ENCODE measurements around the gene MARCHF9. TPM values are rescaled to one million over a fixed set of nuclear protein-coding genes. Genes with fewer than 3 reads are reported as not detected.
A peak's percentile ranks its signal among the peaks of the same experiment; 100 is the strongest.

The MARCHF9 gene
- total RNA-seq, 1 donor from 2014 or later = 21.2 TPM

GRCh38 chr12:57740656-57741412, 14.1 kb upstream of the MARCHF9 start:
- Histone ChIP-seq H3K9me3 (no peaks in the 10 kb centered on the region), H3K27me3 (peaks cover 45% of the 10 kb centered on the region), H3K36me3 (no peaks in the 10 kb centered on the region), H3K27ac (no peak overlapping the region), H3K4me3 (peak overlapping the region; percentile 46), H3K4me1 (peaks cover 10% of the 10 kb centered on the region)
- intact Hi-C loops (cut with DNase I) = no loop called here
- DNase-seq (no peak), ATAC-seq (peak; percentile 2)
- no peak for TF ChIP-seq CTCF (IDR thresholded peaks at IDR 0.05)

GRCh38 chr12:57741413-57741789, 13.5 kb upstream of the MARCHF9 start:
- H3K4me3 ChIP-seq = peak overlapping the region; percentile 46
- DNase-seq = no peak
- H3K36me3 ChIP-seq = no peaks in the 10 kb centered on the region
- no peak for TF ChIP-seq CTCF (IDR thresholded peaks at IDR 0.05)
- no peaks in the 10 kb centered on the region for H3K9me3 ChIP-seq
- H3K27me3 ChIP-seq = peaks cover 41% of the 10 kb centered on the region
- no peak for ATAC-seq
- intact Hi-C loops (cut with DNase I) = no loop called here
- peak overlapping the region; percentile 39 for H3K27ac ChIP-seq
- H3K4me1 ChIP-seq = peaks cover 14% of the 10 kb centered on the region

GRCh38 chr12:57741844-57742738, 12.8 kb upstream of the MARCHF9 start:
- DNase-seq = peak; percentile 77
- H3K4me1 ChIP-seq = peaks cover 14% of the 10 kb centered on the region
- H3K27ac ChIP-seq = peak overlapping the region; percentile 39
- TF ChIP-seq CTCF (IDR thresholded peaks at IDR 0.05) = peak; percentile 17
- H3K4me3 ChIP-seq = peak overlapping the region; percentile 46
- peak; percentile 34 for ATAC-seq
- H3K9me3 ChIP-seq = no peaks in the 10 kb centered on the region
- H3K36me3 ChIP-seq = peaks cover 4% of the 10 kb centered on the region
- intact Hi-C loops (cut with DNase I) = no loop called here
- H3K27me3 ChIP-seq = peaks cover 35% of the 10 kb centered on the region

- no peak for ATAC-seq
- TF ChIP-seq CTCF (IDR thresholded peaks at IDR 0.05) = no peak
- no peak overlapping the region for H3K27ac ChIP-seq
- no peak overlapping the region for H3K4me3 ChIP-seq
- peaks cover 21% of the 10 kb centered on the region for H3K36me3 ChIP-seq
- no peak for DNase-seq
- peaks cover 14% of the 10 kb centered on the region for H3K4me1 ChIP-seq
- intact Hi-C loops (cut with DNase I) = no loop called here
- H3K9me3 ChIP-seq = no peaks in the 10 kb centered on the region
- H3K27me3 ChIP-seq = peaks cover 21% of the 10 kb centered on the region
These were observed 11.1 kb upstream of the MARCHF9 start for GRCh38 chr12:57743769-57744168.

GRCh38 chr12:57744194-57744776, 10.6 kb upstream of the MARCHF9 start:
- Histone ChIP-seq H3K27me3 (peaks cover 16% of the 10 kb centered on the region), H3K27ac (peak overlapping the region; percentile 94), H3K36me3 (peaks cover 26% of the 10 kb centered on the region), H3K9me3 (no peaks in the 10 kb centered on the region), H3K4me3 (peak overlapping the region; percentile 75), H3K4me1 (peaks cover 14% of the 10 kb centered on the region)
- DNase-seq (peak; percentile 87), ATAC-seq (peak; percentile 74)
- intact Hi-C loops (cut with DNase I) = no loop called here
- TF ChIP-seq CTCF (IDR thresholded peaks at IDR 0.05) = no peak

All from upper lobe of right lung (tissue), 1 donor.